Endodermal cell (in vitro differentiated cells): ENCODE data around the gene CCDC112. TPM values are rescaled to one million over a fixed set of nuclear protein-coding genes. Genes with fewer than 3 reads are reported as not detected.

ENCODE experiments used
- DNase-seq: peaks from one replicate; pipeline ENCODE4 v3.0.0-alpha.2; 2017
- H3K27ac ChIP-seq: 2 replicates; pipeline ENCODE4 v1.5.1; 2013; ENCODE audit warnings: mild to moderate bottlenecking, low read depth, low read length, moderate library complexity
- H3K27me3 ChIP-seq: 2 replicates; pipeline ENCODE4 v1.6.1; 2013; ENCODE audit warnings: mild to moderate bottlenecking, low read length, moderate library complexity; ENCODE audit not compliant: insufficient read depth, control insufficient read depth, poor library complexity, severe bottlenecking
- H3K36me3 ChIP-seq: 2 replicates; pipeline ENCODE4 v1.7.0; 2013; ENCODE audit warnings: mild to moderate bottlenecking, low read length, moderate library complexity; ENCODE audit not compliant: control insufficient read depth, insufficient read depth
- H3K4me1 ChIP-seq: one replicate; pipeline ENCODE4 v1.7.0; 2013; ENCODE audit warnings: low read length; ENCODE audit not compliant: control insufficient read depth, insufficient read depth
- H3K4me3 ChIP-seq: 2 replicates; pipeline ENCODE4 v1.5.1; 2013; ENCODE audit warnings: mild to moderate bottlenecking, low read length, moderate library complexity
- H3K9ac ChIP-seq: 2 replicates; pipeline ENCODE4 v1.6.1; 2013; ENCODE audit warnings: mild to moderate bottlenecking, low read length, moderate library complexity; ENCODE audit not compliant: poor library complexity, severe bottlenecking; ENCODE audit errors: extremely low read depth
- H3K9me3 ChIP-seq: 2 replicates; pipeline ENCODE4 v1.6.1; 2013; ENCODE audit warnings: mild to moderate bottlenecking, low read length, moderate library complexity; ENCODE audit not compliant: control insufficient read depth
- H3K27ac Mint-ChIP-seq: 2 replicates; pipeline ENCODE4 v1.8.0; 2020; ENCODE audit warnings: mixed read lengths
- H3K27me3 Mint-ChIP-seq: 2 replicates; pipeline ENCODE4 v1.8.0; 2021; ENCODE audit warnings: mild to moderate bottlenecking, mixed read lengths; ENCODE audit not compliant: insufficient read depth
- H3K36me3 Mint-ChIP-seq: 2 replicates; pipeline ENCODE4 v1.8.0; 2020; ENCODE audit warnings: low read depth, mixed read lengths
- H3K4me1 Mint-ChIP-seq: 2 replicates; pipeline ENCODE4 v1.8.0; 2020; ENCODE audit warnings: mixed read lengths
- H3K4me3 Mint-ChIP-seq: 2 replicates; pipeline ENCODE4 v1.8.0; 2020; ENCODE audit warnings: mild to moderate bottlenecking, moderate library complexity, mixed read lengths
- H3K9me3 Mint-ChIP-seq: 2 replicates; pipeline ENCODE4 v1.8.0; 2020; ENCODE audit warnings: mild to moderate bottlenecking, mixed read lengths
- WGBS, 2 experiments: methylation state at CpG; one replicate each; pipeline versions ENCODE4 v1.1.5 to v1.1.7; 2013; ENCODE audit warnings: missing lambda C conversion rate in 2 of 2, mixed read lengths in 1 of 2; ENCODE audit not compliant: insufficient coverage in 1 of 2, insufficient read length in 1 of 2; 5-methylcytosine and 5-hydroxymethylcytosine counted together
- total RNA-seq, 2 donors: library from RNA; stranded (reverse); fragmentation: NEBNext Ultra II Directional in 1 of 2; extraction: Animal tissue kit (Norgen Biotek cat#: 25700) in 1 of 2; gene quantifications; 2 replicates in 1 of 2; 3 replicates in 1 of 2; pipeline ENCODE4 v1.2.1, GENCODE V29; 2021
- TF ChIP-seq, protein P1 (sequence below): fragments of 200-600 bp; sonication (generic); conservative IDR thresholded peaks from 2 replicates; pipeline ENCODE4 v1.5.0; 2021; ENCODE audit warnings: antibody characterized with exemption, mild to moderate bottlenecking

Gene CCDC112
- total RNA-seq, 2 donors from 2014 or later, result 6.8 to 7.3 TPM

GRCh38 chr5:115313052-115313451 lies 16.6 kb upstream of the CCDC112 start:
- no peaks in the 10 kb centered on the region for H3K36me3 Mint-ChIP-seq

DNA sequence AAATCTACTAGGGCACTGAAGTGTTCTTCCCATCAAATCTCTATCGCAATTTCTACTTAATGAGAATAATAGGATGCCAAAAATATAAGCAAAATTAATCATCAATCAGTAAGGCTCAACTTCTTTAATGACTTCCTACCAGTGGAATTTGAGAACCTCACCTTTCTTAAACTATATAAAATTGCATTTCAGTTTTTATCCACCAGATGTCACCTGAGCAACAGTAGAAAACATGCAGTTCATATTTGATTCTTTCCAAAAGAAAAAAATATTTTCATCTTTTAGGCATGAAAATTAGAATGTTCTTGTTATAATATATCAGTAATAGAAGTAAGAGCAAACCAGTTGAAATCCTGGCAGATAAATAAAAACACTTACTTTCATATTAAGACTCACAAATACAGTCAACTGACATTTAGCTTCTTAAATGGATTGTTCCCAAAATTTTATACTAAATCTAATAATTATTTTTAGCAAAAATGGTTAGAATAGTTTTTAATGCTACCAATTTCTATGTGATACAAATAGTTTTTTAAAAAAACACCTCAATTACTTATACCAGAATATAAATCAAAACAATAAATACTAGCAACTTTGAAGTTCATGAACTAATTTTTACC lies 13.4 kb upstream of the CCDC112 start:
- H3K9me3 ChIP-seq, result no peaks in the 10 kb centered on the region
- H3K27me3 ChIP-seq, result no peaks in the 10 kb centered on the region
- H3K27ac Mint-ChIP-seq, result no peak overlapping the region
- no peak for DNase-seq
- no peaks in the 10 kb centered on the region for H3K4me1 ChIP-seq
- H3K4me3 ChIP-seq, result no peak overlapping the region
- no peaks in the 10 kb centered on the region for H3K36me3 Mint-ChIP-seq
- 20% methylated on average over 1 of the region's 1 CpG; no CpG with 5 or more reads in 1 of the 2 experiments for WGBS, 2 experiments
- no peaks in the 10 kb centered on the region for H3K9me3 Mint-ChIP-seq
- no peak overlapping the region for H3K27ac ChIP-seq
- H3K4me1 Mint-ChIP-seq, result peaks cover 5% of the 10 kb centered on the region
- TF ChIP-seq, protein P1, sequence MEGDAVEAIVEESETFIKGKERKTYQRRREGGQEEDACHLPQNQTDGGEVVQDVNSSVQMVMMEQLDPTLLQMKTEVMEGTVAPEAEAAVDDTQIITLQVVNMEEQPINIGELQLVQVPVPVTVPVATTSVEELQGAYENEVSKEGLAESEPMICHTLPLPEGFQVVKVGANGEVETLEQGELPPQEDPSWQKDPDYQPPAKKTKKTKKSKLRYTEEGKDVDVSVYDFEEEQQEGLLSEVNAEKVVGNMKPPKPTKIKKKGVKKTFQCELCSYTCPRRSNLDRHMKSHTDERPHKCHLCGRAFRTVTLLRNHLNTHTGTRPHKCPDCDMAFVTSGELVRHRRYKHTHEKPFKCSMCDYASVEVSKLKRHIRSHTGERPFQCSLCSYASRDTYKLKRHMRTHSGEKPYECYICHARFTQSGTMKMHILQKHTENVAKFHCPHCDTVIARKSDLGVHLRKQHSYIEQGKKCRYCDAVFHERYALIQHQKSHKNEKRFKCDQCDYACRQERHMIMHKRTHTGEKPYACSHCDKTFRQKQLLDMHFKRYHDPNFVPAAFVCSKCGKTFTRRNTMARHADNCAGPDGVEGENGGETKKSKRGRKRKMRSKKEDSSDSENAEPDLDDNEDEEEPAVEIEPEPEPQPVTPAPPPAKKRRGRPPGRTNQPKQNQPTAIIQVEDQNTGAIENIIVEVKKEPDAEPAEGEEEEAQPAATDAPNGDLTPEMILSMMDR, result peak; percentile 80
- no peaks in the 10 kb centered on the region for H3K36me3 ChIP-seq
- no peak overlapping the region for H3K9ac ChIP-seq
- no peak overlapping the region for H3K4me3 Mint-ChIP-seq
- no peaks in the 10 kb centered on the region for H3K27me3 Mint-ChIP-seq

More at GRCh38 chr5:115313052-115313451, 16.6 kb upstream of the CCDC112 start:
- Histone ChIP-seq H3K27ac (no peak overlapping the region), H3K27me3 (no peaks in the 10 kb centered on the region), H3K4me1 (no peaks in the 10 kb centered on the region), H3K36me3 (no peaks in the 10 kb centered on the region), H3K9me3 (no peaks in the 10 kb centered on the region), H3K9ac (no peak overlapping the region), H3K4me3 (no peak overlapping the region)
- Mint-ChIP-seq H3K9me3 (no peaks in the 10 kb centered on the region), H3K27ac (no peak overlapping the region), H3K4me1 (peaks cover 15% of the 10 kb centered on the region), H3K4me3 (no peak overlapping the region), H3K27me3 (no peaks in the 10 kb centered on the region)
- WGBS, 2 experiments, result 89% methylated on average over 2 of the region's 2 CpGs; no CpG with 5 or more reads in 1 of the 2 experiments
- no peak for DNase-seq
- TF ChIP-seq, protein P1, result peak; percentile 43

- Histone ChIP-seq H3K36me3 (no peaks in the 10 kb centered on the region), H3K4me1 (no peaks in the 10 kb centered on the region), H3K9me3 (no peaks in the 10 kb centered on the region), H3K27ac (no peak overlapping the region), H3K4me3 (no peak overlapping the region), H3K27me3 (no peaks in the 10 kb centered on the region), H3K9ac (no peak overlapping the region)
- Mint-ChIP-seq H3K4me3 (no peak overlapping the region), H3K4me1 (peaks cover 5% of the 10 kb centered on the region), H3K27ac (no peak overlapping the region), H3K9me3 (no peaks in the 10 kb centered on the region), H3K36me3 (no peaks in the 10 kb centered on the region), H3K27me3 (no peaks in the 10 kb centered on the region)
- DNase-seq, result no peak
- TF ChIP-seq, protein P1, result no peak
Observed at GRCh38 chr5:115308815-115309214, 12.4 kb upstream of the CCDC112 start.
